NCI-H2196 treated with DMSO at 0.1 percent for 48 hours (cell line): ENCODE data around the gene OPRPN.

ENCODE experiments used
- DNase-seq: peaks from one replicate; lab custom pipeline; 2025; ENCODE audit not compliant: unreplicated experiment; lab: John Stamatoyannopoulos, UW

Gene OPRPN, protein sequence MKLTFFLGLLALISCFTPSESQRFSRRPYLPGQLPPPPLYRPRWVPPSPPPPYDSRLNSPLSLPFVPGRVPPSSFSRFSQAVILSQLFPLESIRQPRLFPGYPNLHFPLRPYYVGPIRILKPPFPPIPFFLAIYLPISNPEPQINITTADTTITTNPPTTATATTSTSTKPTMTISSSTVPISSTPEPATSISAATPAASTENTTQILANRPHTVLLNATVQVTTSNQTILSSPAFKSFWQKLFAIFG

DNA sequence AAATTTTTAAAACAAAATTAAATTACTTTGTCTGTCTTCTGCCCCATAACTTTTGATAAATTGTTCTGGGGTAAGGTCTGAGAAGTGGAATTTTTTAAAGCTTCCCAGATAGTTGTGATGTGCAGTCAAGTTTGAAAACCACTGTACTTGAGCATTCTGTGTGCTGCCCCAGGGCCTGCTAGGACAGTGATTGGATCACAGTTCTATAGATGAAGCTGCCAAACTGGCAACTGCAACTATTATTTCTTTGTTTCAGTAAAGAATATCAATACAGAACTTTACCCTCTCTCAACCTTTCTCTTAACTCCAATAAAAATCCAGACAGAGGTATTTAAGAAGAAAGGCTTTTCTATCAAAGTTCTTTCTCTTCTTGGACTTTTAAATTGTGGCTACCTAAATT, at the start of gene OPRPN:
OPRPN (plus strand) TSS at position 361 of the 400 bp plus-strand sequence. CDS start 1,346 bp downstream, outside the sequence.
- DNase-seq: no peak

DNA sequence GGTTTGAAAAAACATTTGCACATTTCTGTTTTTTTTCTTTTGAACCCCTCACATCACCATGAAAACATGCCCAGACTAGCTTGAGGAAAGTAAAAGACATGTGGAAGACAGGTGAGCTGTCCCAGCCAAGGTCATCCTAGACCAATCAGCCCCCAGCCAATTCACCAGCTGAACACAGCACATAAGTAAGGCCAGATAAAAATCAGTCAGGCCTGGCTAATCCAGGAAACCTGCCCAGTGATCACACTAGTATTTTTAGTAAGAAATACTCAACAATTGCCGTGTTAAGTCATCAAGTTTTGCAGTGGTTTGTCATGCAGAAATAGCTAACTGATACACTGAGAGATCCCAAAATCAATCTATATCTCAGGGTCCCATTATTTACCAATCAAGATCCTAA, 41.6 kb upstream of the OPRPN start:
- no peak for DNase-seq

GRCh38 chr4:70359115-70359661, 38.6 kb upstream of the OPRPN start:
- no peak for DNase-seq

DNA sequence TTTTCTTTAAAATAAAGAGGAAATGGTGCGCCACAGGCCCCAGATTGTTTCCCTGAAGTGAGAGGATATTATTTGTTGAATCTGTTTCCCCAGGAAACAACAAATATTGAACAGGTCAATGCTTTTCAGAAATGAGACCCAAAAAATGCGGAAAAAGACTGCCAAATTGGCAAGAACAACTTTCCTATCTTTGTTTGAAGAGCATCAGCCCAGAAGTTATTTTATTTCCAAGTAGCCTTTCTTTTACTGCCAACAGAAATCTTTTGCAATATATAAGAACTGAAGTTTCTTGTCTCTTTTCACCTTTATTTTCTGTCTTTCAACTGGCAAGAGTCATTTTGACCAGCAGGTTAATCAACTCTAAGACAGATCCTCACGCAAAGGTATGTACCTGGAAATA, 37.3 kb upstream of the OPRPN start, which contains the start of gene SMR3A:
SMR3A (plus strand) TSS at position 301 of the 400 bp plus-strand sequence. CDS start 1,356 bp downstream, outside the sequence.
- no peak for DNase-seq

DNA sequence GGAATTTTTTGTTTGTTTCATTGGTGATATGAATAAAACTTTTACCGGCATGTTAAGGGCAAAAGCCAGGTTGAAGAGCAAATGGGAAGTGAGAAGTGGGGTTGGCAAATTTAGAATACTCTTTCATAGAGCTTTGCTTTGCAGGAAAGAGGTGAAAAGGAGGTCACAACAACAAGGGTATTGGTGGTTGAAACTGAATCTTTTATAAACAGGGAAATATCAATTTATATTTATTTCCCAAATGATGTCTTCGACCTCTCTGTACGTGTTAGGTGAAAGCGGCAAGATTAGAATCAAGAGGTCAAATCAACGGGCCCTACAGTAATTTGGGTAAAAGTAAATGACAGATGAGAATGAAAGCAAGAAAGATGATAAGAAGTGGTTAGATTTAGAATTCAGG, 33.7 kb upstream of the OPRPN start:
- no peak for DNase-seq

DNA sequence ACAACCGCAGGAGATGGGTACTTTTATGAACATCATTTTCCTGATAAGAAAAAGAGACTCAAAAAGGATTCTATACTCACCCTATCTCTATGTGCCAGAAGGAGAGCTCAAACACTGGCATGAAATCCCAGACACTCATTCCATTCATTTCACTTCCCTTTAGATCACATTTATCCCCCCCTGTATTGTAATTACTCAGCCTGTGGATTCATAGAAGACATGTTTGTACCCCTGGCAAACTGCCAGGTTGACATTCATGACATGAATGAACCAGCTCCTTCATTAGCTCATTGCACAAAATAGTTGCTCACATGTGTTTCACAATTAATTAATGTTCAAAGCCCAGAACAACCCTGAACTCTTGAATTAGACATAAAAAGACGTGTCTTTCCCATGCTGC, 32.3 kb upstream of the OPRPN start:
- no peak for DNase-seq

DNA sequence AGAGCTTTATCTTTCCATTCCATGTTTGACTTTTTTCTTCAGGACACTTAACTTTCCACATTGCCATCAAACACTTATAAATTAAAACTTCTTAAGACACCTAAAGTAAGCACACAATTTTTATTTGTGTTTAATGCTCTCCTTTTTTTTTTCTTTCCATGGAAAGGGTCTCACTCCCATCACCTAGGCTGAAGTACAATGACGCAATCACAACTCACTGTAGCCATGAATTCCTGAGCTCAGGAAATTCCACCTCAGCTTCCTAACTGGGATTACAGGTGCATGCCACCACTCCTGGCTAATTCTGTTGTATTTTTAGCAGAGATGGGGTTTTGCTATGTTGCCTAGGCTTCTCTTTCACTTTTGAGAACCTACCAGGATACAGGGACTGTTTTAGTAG, 29.9 kb upstream of the OPRPN start:
- no peak for DNase-seq

DNA sequence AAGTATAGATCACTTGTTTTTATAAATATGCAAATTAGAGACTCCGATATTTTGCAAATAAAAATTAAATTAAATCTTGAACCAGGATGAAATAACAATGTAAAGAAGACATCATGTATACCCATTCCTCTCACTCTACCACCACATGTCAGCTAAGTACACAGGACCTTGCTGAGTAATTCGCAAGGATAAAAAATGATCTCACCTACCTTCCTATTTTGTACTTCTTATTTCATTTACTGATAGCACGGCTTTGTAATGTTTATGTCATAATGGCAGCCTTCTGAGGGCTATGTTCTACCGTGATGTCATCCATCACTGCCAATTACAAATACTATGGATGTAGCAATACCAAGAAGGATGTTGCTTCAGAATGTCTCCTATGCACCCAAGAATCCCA, 25.8 kb upstream of the OPRPN start:
- no peak for DNase-seq

GRCh38 chr4:70372760-70373159, 25.0 kb upstream of the OPRPN start:
- DNase-seq: no peak

GRCh38 chr4:70380578-70380977, 17.2 kb upstream of the OPRPN start:
- DNase-seq: no peak

DNA sequence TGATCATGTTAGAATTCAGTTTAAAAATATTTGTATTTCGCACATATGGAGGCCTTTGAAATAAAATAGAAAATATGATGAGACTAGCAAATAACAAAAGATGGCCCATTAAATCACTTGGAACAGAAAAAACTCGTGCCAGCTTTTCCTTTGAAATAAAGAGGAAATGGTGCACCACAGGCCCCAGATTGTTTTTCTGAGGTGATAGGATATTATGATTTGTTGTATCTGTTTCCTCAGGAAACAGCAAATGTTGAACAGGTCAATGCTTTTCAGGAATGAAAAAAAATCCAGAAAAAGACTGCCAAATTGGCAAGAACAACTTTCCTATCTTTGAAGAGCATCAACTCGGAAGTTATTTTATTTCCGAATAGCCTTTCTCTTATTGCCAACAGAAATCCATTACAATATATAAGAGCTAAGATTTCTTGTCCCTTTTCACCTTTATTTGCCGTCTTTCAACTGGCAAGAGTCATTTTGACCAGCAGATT, 15.0 kb upstream of the OPRPN start, which contains the start of gene SMR3B:
SMR3B (plus strand) TSS at position 441 of the 491 bp plus-strand sequence. CDS start 1,380 bp downstream, outside the sequence.
- no peak for DNase-seq

- DNase-seq: no peak
Observed at GRCh38 chr4:70392057-70392776, 5.5 kb upstream of the OPRPN start.

GRCh38 chr4:70399319-70399718, 1.6 kb downstream of the OPRPN start:
- DNase-seq: no peak

DNA sequence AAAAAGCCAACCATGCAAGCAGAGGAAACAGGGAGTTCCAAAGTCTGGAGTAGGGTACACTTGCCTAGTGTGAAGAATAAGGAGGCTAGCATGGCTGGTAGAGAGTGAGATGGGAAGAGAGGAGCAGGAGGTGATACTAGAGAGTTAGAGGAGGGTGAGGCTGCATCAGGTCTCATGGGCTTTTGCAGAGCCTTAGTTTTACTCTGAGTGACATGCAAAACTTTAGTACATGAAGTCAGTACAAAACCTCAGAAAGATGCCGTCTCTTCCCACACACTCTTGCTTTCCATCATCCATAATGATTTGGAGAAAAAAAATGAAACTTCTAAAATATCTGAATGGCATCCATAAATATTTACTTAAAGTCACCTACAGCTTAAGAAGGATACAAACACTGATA, 5.0 kb downstream of the OPRPN start:
- DNase-seq: no peak

GRCh38 chr4:70405765-70406164, 8.0 kb downstream of the OPRPN start:
- DNase-seq: no peak

DNA sequence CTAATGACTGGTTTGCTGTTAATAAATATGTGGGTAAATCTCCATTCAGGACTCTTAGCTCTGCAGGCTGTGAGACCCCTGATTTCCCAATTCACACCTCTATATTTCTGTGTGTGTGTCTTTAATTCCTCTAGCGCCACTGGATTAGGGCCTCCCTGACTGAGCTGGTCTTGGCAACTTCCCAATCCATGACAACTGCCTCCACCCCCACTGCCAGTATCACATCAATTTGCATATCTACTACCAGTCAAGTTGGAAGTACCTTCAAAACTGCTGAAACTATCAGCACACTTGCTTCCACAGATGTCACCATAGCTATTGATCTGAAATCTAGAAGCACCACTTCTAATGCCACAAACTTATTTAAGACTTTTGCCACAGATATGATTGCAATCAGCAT, 27.6 kb downstream of the OPRPN start:
- DNase-seq: no peak

- no peak for DNase-seq
Observed at GRCh38 chr4:70426789-70427188, 29.0 kb downstream of the OPRPN start.

GRCh38 chr4:70437197-70437596, 39.5 kb downstream of the OPRPN start:
- no peak for DNase-seq

DNA sequence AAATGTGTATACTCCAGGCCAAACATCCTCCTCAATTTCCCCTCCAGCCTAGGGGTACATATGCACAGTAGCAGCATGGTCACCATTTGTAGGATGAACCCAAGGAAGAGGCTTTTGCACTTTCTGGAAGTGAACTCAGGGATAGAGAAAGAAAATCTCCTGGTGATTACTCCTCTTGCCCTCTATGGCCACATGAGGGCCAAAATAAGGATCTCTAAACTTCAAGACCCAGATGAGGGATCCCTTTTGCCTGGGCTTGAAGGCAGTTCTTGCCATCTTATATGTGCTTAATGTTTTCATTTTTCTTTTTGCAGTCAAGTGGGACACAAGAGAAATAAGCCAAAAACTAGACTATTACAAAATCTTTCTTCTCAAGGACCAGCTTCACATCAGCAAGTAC, 44.7 kb downstream of the OPRPN start:
- no peak for DNase-seq

DNA sequence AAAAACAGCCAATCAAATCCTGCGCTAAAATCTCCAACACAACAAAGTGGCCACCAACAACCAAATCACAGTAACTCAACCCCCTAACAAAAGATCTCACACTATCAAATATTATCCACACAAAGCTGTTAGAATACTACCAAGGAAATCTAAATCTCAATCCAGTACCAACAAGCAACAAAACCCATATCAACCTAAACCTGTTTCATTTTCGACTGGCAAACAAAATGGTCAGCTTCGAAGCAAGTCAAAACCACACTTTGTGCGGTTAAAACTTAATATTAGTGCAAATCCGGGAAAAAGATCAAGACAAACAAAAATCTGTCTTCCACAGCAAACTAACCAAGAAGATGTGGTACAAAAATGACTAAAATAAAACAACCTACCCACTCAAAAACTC, 45.6 kb downstream of the OPRPN start:
- no peak for DNase-seq

DNA sequence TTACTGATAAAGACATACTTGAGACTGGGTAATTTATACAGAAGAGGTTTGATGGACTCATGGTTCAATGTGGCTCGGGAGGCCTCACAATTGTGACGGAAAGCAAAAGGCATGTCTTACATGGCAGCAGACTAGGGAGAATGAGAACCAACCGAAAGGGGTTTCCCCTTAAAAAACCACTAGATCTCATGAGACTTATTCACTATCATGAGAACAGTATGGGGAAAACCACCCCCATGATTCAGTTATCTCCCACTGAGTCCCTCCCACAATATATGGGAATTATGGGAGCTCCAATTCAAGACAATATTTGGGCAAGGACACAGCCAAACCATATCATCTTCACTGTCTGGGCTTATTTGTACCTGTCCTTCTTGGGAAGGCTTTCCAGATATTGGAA, 51.5 kb downstream of the OPRPN start:
- DNase-seq: no peak

- DNase-seq: no peak
Observed at GRCh38 chr4:70452946-70453345, 55.2 kb downstream of the OPRPN start.
